Ectodermal cell (in vitro differentiated cells): ENCODE data around the gene PRKAR2B.

ENCODE experiments used
- H3K27ac ChIP-seq: 2 replicates; pipeline ENCODE4 v1.7.0; 2013; ENCODE audit warnings: mild to moderate bottlenecking, low read depth, low read length; ENCODE audit not compliant: insufficient read depth, poor library complexity, severe bottlenecking
- H3K27me3 ChIP-seq: 2 replicates; pipeline ENCODE4 v1.7.0; 2013; ENCODE audit warnings: mild to moderate bottlenecking, low read length; ENCODE audit not compliant: insufficient read depth, control insufficient read depth, poor library complexity, severe bottlenecking
- H3K36me3 ChIP-seq: one replicate; pipeline ENCODE4 v1.7.0; 2013; ENCODE audit warnings: low read length; ENCODE audit not compliant: control insufficient read depth, insufficient read depth
- H3K4me1 ChIP-seq: one replicate; pipeline ENCODE4 v1.7.0; 2013; ENCODE audit warnings: low read length; ENCODE audit not compliant: control insufficient read depth, insufficient read depth
- H3K4me3 ChIP-seq: 2 replicates; pipeline ENCODE4 v1.7.0; 2013; ENCODE audit warnings: low read depth, low read length, control low read depth; ENCODE audit not compliant: insufficient read depth
- H3K9me3 ChIP-seq: 2 replicates; pipeline ENCODE4 v1.7.0; 2013; ENCODE audit warnings: mild to moderate bottlenecking, low read length, moderate library complexity; ENCODE audit not compliant: control insufficient read depth
- WGBS, 2 experiments: methylation state at CpG; one replicate each; pipeline ENCODE4 v1.1.7; 2013; ENCODE audit warnings: missing lambda C conversion rate in 2 of 2; 5-methylcytosine and 5-hydroxymethylcytosine counted together

The PRKAR2B gene

GRCh38 chr7:107115762-107116540 is 71.4 kb downstream of the PRKAR2B start:
- WGBS, 2 experiments = 91% methylated on average over 6 of the region's 7 CpGs
- Histone ChIP-seq H3K9me3 (no peaks in the 10 kb centered on the region), H3K36me3 (no peaks in the 10 kb centered on the region)

DNA sequence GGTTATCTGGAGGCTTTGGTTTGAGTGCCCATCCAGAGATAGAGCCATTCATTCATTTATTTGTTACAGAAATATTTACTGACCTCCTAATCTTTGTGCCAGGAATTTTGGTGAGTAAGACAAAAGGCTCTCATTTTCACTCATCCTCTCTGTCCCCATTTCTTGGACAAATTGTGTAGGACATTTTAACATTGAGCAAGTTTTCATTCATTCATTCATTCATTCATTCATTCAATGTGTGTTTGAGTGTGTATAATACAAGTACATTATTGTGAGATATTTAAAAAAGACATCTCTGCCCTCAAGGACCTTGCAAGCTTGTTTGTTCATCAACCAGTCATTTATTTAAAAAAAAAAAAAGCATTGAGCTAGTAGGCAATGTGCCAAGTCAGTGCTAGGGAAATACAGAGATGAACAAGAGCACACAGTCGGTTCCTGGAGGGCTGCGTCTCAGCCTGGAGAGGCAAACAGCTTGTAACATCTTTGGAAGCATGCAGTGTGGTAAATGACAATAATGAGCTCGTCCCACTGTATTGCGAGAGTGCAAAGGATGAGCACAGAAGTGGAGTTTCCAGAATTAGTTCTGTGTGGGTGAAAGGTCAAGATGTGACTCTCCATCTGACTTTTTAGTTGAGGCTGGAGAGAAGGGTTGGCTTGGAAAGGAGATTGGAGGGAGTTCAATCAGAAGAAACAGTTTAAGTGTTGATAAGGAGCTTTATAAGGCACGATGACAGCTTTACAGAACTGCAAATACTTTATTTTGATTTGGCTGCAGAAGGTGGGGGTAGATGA is 73.8 kb downstream of the PRKAR2B start:
- no peaks in the 10 kb centered on the region for H3K36me3 ChIP-seq
- H3K27ac ChIP-seq = no peak overlapping the region
- WGBS, 2 experiments = 92 to 95% methylated on average over 5 of the region's 5 CpGs
- H3K9me3 ChIP-seq = no peaks in the 10 kb centered on the region
- H3K4me3 ChIP-seq = no peak overlapping the region
- H3K4me1 ChIP-seq = peaks cover 6% of the 10 kb centered on the region
- H3K27me3 ChIP-seq = no peaks in the 10 kb centered on the region

More at GRCh38 chr7:107115762-107116540, 71.4 kb downstream of the PRKAR2B start:
- no peak overlapping the region for H3K4me3 ChIP-seq
- H3K27me3 ChIP-seq = no peaks in the 10 kb centered on the region
- peaks cover 6% of the 10 kb centered on the region for H3K4me1 ChIP-seq
- no peak overlapping the region for H3K27ac ChIP-seq

DNA sequence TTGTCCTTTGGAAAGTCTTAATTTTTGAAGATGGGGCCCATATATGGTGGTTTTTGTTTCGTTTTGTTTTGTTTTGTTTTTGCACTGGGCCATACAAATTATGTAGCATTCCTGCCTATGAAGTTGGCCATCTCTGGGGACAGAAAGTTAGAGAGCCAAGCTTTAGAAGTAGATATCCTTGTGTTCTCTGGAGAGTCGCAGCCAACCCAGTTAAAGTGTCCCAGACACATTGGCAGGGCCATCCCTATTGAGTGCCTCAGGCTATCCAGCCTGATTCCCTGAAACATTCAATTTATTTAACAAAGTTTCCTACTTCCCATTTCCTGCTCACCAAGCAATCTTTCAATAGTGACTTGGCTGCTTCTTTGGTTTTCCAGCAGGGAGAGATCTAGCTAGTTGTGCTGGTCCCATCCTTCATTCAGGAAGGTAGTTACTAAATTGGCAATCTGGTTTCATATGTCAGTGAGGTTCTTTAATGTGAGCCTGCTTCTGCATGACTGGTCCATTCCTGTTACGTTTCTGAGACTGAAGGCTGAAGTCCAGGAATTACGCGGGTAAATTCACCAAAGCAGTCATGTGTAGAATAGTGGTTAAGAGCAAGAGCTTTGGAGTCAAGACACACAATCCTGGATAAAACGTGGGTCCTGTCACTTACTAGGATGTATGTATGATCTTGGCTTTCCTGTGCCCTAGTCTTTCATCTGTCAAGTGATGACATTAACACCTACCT is 75.0 kb downstream of the PRKAR2B start:
- 93 to 96% methylated on average over 6 of the region's 6 CpGs for WGBS, 2 experiments
- no peak overlapping the region for H3K27ac ChIP-seq
- no peaks in the 10 kb centered on the region for H3K9me3 ChIP-seq
- H3K4me3 ChIP-seq = no peak overlapping the region
- H3K4me1 ChIP-seq = peaks cover 6% of the 10 kb centered on the region
- no peaks in the 10 kb centered on the region for H3K36me3 ChIP-seq
- no peaks in the 10 kb centered on the region for H3K27me3 ChIP-seq

DNA sequence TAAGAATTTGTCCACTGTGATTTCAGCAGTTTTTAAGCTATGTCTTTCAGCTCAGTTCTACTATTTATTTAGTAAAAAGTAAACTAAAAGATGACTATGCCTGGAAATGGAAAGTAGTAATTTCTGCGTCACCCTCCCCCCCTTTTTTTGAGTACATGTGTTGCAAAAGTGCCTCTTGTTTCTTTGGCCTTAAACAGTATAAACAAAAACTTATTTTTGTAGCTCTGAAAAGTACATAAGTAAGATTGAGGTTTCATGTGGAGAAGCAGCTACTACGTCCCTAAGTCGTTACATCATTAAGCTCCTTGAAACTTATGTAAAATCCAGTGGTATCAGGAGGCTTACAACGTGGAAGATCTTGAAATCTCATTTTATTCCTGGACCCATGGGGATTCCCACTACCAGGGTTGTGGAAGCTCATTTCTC is 78.0 kb downstream of the PRKAR2B start:
- H3K27me3 ChIP-seq = no peaks in the 10 kb centered on the region
- no peak overlapping the region for H3K27ac ChIP-seq
- H3K9me3 ChIP-seq = no peaks in the 10 kb centered on the region
- peaks cover 6% of the 10 kb centered on the region for H3K4me1 ChIP-seq
- no peak overlapping the region for H3K4me3 ChIP-seq
- WGBS, 2 experiments = 52 to 59% methylated on average over 3 to 4 of the region's 4 CpGs
- no peaks in the 10 kb centered on the region for H3K36me3 ChIP-seq

GRCh38 chr7:107123392-107123791 is 78.9 kb downstream of the PRKAR2B start:
- H3K27ac ChIP-seq = no peak overlapping the region
- H3K4me3 ChIP-seq = no peak overlapping the region

GRCh38 chr7:107125475-107125874 is 81.0 kb downstream of the PRKAR2B start:
- Histone ChIP-seq H3K4me1 (no peaks in the 10 kb centered on the region), H3K27me3 (no peaks in the 10 kb centered on the region), H3K4me3 (no peak overlapping the region), H3K27ac (no peak overlapping the region), H3K36me3 (no peaks in the 10 kb centered on the region), H3K9me3 (no peaks in the 10 kb centered on the region)
- 88 to 89% methylated on average over 5 of the region's 5 CpGs for WGBS, 2 experiments

More at GRCh38 chr7:107123392-107123791, 78.9 kb downstream of the PRKAR2B start:
- no peaks in the 10 kb centered on the region for H3K27me3 ChIP-seq
- 94 to 97% methylated on average over 4 of the region's 4 CpGs for WGBS, 2 experiments
- no peaks in the 10 kb centered on the region for H3K9me3 ChIP-seq
- H3K36me3 ChIP-seq = no peaks in the 10 kb centered on the region
- H3K4me1 ChIP-seq = peaks cover 6% of the 10 kb centered on the region

DNA sequence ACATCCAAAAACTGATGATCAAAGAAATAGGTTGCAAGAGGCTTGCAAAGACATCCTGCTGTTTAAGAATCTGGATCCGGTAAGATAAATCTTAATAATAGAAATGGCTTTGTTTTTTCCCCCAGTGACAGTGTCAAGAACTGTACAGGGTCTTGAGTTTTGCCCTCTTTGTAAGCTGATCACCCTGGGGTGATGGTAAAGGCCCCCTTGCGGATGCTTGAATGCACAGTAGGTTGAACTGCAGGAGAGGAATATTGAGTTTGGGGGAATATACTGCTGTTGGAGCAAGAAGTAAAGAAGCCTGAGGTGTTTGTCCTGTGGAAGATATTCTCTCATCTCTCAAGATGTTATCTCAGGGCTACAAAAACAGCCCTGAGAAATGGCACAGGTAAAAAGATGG is 83.7 kb downstream of the PRKAR2B start:
- Histone ChIP-seq H3K36me3 (no peaks in the 10 kb centered on the region), H3K27ac (no peak overlapping the region), H3K9me3 (no peaks in the 10 kb centered on the region), H3K4me1 (no peaks in the 10 kb centered on the region), H3K4me3 (no peak overlapping the region), H3K27me3 (no peaks in the 10 kb centered on the region)
- WGBS, 2 experiments = 92% methylated on average over 2 of the region's 2 CpGs

GRCh38 chr7:107128748-107129147 is 84.2 kb downstream of the PRKAR2B start:
- H3K4me1 ChIP-seq = no peaks in the 10 kb centered on the region
- no peak overlapping the region for H3K4me3 ChIP-seq
- H3K9me3 ChIP-seq = no peaks in the 10 kb centered on the region
- WGBS, 2 experiments = 86 to 97% methylated on average over 3 of the region's 3 CpGs
- no peak overlapping the region for H3K27ac ChIP-seq
- no peaks in the 10 kb centered on the region for H3K27me3 ChIP-seq
- H3K36me3 ChIP-seq = no peaks in the 10 kb centered on the region

GRCh38 chr7:107130487-107131220 is 86.1 kb downstream of the PRKAR2B start:
- Histone ChIP-seq H3K9me3 (no peaks in the 10 kb centered on the region), H3K36me3 (no peaks in the 10 kb centered on the region), H3K4me3 (no peak overlapping the region), H3K27me3 (no peaks in the 10 kb centered on the region), H3K4me1 (no peaks in the 10 kb centered on the region), H3K27ac (no peak overlapping the region)
- 37% methylated on average over 5 of the region's 6 CpGs for WGBS, 2 experiments
